Progenitor cell of endocrine pancreas (in vitro differentiated cells): ENCODE results near the gene FALEC. TPM values are rescaled to one million over a fixed set of nuclear protein-coding genes. Genes with fewer than 3 reads are reported as not detected.

Experiments used
- DNase-seq: peaks from one replicate; pipeline ENCODE4 v3.0.0; 2021; ENCODE audit warnings: low spot score; ENCODE audit not compliant: unreplicated experiment
- H3K27ac Mint-ChIP-seq: 2 replicates; pipeline ENCODE4 v1.8.0; 2021; ENCODE audit warnings: mild to moderate bottlenecking, moderate library complexity, mixed read lengths
- H3K27me3 Mint-ChIP-seq: 2 replicates; pipeline ENCODE4 v1.8.0; 2021; ENCODE audit warnings: mixed read lengths
- H3K36me3 Mint-ChIP-seq: 2 replicates; pipeline ENCODE4 v1.8.0; 2022; ENCODE audit warnings: mixed read lengths; ENCODE audit not compliant: insufficient read depth
- H3K4me1 Mint-ChIP-seq: 2 replicates; pipeline ENCODE4 v1.8.0; 2021; ENCODE audit warnings: low read depth, mixed read lengths
- H3K4me3 Mint-ChIP-seq: 2 replicates; pipeline ENCODE4 v1.8.0; 2021; ENCODE audit warnings: low read depth, mild to moderate bottlenecking, moderate library complexity, mixed read lengths
- H3K9me3 Mint-ChIP-seq: 2 replicates; pipeline ENCODE4 v1.8.0; 2021; ENCODE audit warnings: low read depth, mixed read lengths
- CTCF ChIP-seq: fragments of 200-600 bp; sonication (generic); IDR thresholded peaks from one replicate; pipeline ENCODE4 v1.5.0; 2021; ENCODE audit warnings: antibody characterized with exemption, mild to moderate bottlenecking; ENCODE audit not compliant: unreplicated experiment
- total RNA-seq: library from RNA; stranded (reverse); gene quantifications from 2 replicates; pipeline ENCODE4 v1.2.1, GENCODE V29; 2021

Gene FALEC
- total RNA-seq, 1 donor from 2014 or later: 0.57 TPM

DNA sequence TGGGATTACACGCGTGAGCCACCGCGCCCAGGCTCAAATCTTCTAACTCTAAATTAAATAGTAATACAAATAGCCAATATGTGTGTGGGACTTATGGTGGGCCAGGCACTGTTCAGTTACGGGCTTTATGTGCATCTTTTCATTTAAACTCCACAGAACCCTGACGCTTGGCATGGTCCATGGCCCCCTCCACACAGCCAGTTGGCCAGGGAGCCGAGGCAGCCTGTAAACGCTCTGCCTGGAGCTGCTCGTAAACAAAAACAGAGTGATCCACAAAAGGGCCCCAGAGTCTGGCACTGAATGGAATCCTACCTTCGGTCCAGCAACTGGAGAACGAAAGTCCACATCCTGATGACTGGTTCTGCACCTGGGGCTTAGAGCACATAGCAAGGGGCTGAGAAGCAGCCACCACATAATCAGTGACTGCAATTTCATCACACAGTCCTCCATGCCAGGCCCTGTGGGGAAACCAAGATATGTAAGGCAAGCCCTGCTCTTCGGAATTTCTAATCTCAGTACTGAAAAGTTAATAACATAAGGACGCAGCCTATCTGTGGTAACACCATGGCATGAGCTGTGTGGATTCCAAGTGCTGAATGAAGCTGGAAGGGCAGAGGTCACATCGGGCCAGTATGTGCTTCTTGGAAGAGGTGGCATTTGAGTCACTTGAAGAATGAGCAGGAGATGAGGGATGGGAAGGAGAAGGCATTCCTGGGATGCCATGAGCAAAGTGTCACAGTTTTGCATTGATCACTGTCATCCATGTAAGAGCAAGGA, 20.1 kb downstream of the FALEC start:
- no peak for DNase-seq
- Mint-ChIP-seq H3K4me1 (peaks cover 27% of the 10 kb centered on the region), H3K36me3 (no peaks in the 10 kb centered on the region), H3K4me3 (no peak overlapping the region), H3K27ac (no peak overlapping the region), H3K9me3 (no peaks in the 10 kb centered on the region), H3K27me3 (no peaks in the 10 kb centered on the region)
- TF ChIP-seq CTCF: no peak

DNA sequence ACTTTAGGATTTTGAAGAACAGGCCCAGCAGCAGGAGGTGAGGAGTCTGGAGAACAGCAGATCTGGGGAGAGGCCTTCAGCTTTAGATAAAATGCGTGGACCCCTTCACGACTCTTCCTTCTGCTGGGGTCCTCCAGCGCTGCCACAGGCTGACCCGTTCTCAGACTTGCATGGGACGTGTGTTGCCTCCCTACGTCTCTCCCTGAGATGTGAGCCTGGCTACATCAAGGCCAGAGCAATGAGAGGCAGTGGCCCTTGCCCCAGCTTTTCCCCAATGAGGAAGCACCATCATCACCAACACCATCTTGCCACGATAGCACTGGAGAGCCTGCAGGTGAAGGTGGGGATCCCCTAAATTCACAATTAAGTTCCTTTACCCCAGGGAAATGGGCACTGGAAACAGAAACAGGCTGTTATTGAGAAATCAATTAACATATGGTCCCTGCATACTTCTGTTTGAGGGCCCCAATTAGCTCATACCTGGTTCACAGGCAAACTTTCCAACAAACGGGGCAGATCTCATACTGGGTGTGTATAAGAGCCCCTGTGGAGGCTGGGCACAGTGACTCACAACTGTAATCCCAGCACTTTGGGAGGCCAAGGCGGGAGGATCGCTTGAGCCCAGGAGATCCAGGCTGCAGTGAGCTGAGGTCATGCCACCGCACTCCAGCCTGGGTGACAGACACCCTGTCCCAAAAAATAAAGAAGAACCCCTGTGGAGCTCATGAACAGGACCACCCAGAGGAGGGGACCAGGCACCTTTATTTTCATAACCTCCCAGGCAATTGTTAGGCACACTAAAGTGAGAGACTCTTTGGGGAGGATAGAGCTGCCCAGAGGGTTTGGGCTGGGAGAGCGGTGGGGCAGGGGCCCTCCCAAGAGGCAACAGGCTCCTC, 21.5 kb downstream of the FALEC start:
- DNase-seq: no peak
- Mint-ChIP-seq H3K4me3 (no peak overlapping the region), H3K27ac (peak overlapping the region; percentile 59), H3K9me3 (no peaks in the 10 kb centered on the region), H3K27me3 (no peaks in the 10 kb centered on the region), H3K4me1 (peaks cover 17% of the 10 kb centered on the region), H3K36me3 (no peaks in the 10 kb centered on the region)
- no peak for TF ChIP-seq CTCF

GRCh38 chr1:150537732-150538684, 22.5 kb downstream of the FALEC start:
- peak overlapping the region; percentile 81 for H3K27ac Mint-ChIP-seq
- TF ChIP-seq CTCF: no peak

DNA sequence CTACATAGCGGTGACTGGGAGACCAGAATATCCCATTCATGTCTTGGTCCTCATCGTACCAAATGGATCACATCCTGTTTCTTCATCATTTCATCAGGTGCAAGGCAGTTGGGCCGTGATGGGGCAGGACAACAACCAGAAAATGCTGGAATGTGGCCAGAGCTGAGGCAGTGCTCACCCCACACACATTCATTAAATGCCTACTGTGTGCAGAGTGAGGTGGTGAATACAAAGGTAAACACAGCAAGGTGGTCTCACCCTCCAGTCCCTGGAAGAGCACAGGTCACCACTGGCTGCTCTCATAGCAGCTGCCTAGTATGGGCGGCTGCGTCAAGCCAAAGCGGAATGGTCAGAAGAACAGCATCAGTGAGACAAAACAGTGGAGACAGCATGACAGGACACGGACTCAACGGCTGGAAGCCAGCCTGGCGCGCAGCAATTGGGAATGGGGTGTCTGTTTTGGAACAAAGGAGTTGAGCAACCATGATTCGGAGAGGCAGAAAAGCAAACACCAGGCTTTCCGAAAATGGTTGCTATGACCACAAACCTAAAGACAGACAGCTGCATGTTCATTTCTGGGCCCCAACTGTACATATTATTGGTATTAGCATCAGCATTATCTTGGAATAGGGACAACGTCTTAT, 28.1 kb downstream of the FALEC start:
- no peak for DNase-seq
- Mint-ChIP-seq H3K36me3 (no peaks in the 10 kb centered on the region), H3K9me3 (no peaks in the 10 kb centered on the region), H3K4me3 (no peak overlapping the region), H3K27ac (peak overlapping the region; percentile 63), H3K4me1 (peaks cover 13% of the 10 kb centered on the region), H3K27me3 (peaks cover 3% of the 10 kb centered on the region)
- no peak for TF ChIP-seq CTCF

More at GRCh38 chr1:150537732-150538684, 22.5 kb downstream of the FALEC start:
- no peaks in the 10 kb centered on the region for H3K36me3 Mint-ChIP-seq
- no peaks in the 10 kb centered on the region for H3K27me3 Mint-ChIP-seq
- no peaks in the 10 kb centered on the region for H3K9me3 Mint-ChIP-seq
- DNase-seq: no peak
- H3K4me3 Mint-ChIP-seq: no peak overlapping the region
- H3K4me1 Mint-ChIP-seq: peaks cover 8% of the 10 kb centered on the region
